WTC11 (cell line): ENCODE measurements around the gene ALDH8A1.

Experiments
- JUN ChIP-seq: sonication (generic); formaldehyde crosslinking; IDR thresholded peaks from 2 replicates; pipeline ENCODE4 v1.8.0; 2023; ENCODE audit warnings: mild to moderate bottlenecking, missing genetic modification reagents
- NR2C2 ChIP-seq: sonication (generic); formaldehyde crosslinking; IDR thresholded peaks from 2 replicates; pipeline ENCODE4 v1.8.0; 2022; ENCODE audit warnings: mild to moderate bottlenecking, missing genetic modification reagents
- TF ChIP-seq, protein P1 (sequence below): fragments of 200-600 bp; IDR thresholded peaks from 2 replicates; pipeline ENCODE4 v1.8.0; 2022; ENCODE audit warnings: antibody characterized with exemption
- TF ChIP-seq, protein P2 (sequence below): sonication (generic); formaldehyde crosslinking; IDR thresholded peaks from 2 replicates; pipeline ENCODE4 v1.8.1; 2023; ENCODE audit warnings: mild to moderate bottlenecking, missing genetic modification reagents, moderate library complexity

DNA sequence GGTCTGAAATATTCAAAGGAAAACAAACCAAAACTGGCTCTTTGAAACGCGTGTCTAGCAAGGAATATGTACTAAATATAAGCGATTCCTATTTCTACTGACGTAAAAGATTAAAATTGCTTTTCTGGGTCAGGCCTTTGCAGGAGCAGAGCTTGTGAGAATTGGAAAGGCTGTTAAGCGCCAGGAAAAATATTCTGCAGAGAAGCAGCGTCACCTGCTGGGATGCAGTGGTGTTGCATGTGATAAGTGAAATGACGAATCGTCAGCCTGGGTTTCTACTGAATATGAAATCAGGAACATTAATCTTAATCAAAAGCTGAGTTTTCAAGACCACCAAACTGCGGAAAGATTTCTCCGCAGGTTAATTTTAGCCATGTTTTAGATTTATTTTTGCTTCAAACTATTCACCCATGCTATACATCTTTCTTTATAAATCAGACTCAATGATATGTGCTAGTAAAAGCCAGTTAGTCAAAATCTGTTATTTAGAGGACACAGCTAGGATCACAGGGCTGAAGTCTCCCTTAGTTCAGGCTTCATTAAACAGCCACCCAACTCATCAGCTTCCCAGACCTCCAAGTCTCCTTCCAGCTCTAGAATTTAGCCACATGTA lies 67.4 kb downstream of the ALDH8A1 start:
- TF ChIP-seq, protein P1, sequence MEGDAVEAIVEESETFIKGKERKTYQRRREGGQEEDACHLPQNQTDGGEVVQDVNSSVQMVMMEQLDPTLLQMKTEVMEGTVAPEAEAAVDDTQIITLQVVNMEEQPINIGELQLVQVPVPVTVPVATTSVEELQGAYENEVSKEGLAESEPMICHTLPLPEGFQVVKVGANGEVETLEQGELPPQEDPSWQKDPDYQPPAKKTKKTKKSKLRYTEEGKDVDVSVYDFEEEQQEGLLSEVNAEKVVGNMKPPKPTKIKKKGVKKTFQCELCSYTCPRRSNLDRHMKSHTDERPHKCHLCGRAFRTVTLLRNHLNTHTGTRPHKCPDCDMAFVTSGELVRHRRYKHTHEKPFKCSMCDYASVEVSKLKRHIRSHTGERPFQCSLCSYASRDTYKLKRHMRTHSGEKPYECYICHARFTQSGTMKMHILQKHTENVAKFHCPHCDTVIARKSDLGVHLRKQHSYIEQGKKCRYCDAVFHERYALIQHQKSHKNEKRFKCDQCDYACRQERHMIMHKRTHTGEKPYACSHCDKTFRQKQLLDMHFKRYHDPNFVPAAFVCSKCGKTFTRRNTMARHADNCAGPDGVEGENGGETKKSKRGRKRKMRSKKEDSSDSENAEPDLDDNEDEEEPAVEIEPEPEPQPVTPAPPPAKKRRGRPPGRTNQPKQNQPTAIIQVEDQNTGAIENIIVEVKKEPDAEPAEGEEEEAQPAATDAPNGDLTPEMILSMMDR, result peak; percentile 86
- TF ChIP-seq NR2C2 (CRISPR knock-in tag) (no peak), JUN (CRISPR knock-in tag) (no peak)
- TF ChIP-seq, protein P2, sequence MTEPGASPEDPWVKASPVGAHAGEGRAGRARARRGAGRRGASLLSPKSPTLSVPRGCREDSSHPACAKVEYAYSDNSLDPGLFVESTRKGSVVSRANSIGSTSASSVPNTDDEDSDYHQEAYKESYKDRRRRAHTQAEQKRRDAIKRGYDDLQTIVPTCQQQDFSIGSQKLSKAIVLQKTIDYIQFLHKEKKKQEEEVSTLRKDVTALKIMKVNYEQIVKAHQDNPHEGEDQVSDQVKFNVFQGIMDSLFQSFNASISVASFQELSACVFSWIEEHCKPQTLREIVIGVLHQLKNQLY, result no peak
